Ramos (cell line): ENCODE results near the gene RCAN3.

ENCODE experiments used
- in situ Hi-C: fragments of 300-500 bp; cut with MboI; formaldehyde crosslinking; loops from one replicate; pipeline ENCODE4 v1.14.3; 2022; ENCODE audit warnings: low sequenced_read_pairs; ENCODE audit not compliant: unreplicated experiment

Gene RCAN3

DNA sequence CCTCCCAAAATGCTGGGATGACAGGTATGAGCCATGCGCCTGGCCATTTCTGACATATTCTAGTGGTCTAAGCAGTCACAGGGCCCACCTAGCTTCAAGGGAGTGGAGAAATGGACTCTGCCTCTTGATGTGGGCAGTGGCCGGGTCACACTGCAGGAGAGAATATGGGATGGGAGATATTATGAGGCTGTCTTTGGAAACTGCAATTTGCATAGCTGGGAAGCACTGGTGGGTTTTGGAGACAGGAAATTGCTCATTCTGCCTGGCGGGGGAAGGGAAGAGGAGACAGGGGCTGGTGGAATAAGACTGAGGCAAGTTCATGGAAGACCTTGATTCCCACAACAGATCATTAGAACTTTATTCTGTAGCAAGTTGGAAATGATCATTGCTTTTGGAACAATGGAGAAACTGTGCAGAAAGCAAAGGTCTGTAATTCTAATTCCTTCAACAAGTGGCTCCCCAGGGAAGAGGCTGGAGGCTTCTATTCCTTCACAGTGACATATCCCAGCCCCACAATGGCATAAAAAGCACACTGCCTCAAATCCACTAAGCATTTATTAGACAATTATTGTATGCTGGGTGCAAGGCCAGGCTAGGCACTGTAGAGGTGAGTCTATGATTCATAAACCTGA lies 63.7 kb downstream of the RCAN3 start:
- in situ Hi-C loops: no loop called here

GRCh38 chr1:24567792-24568388 lies 65.3 kb downstream of the RCAN3 start:
- in situ Hi-C loops: no loop called here

- in situ Hi-C loops: no loop called here
These were observed 65.8 kb downstream of the RCAN3 start for GRCh38 chr1:24568475-24568874.

- in situ Hi-C loops: no loop called here
These were observed 67.9 kb downstream of the RCAN3 start for GRCh38 chr1:24570265-24571125.

GRCh38 chr1:24572301-24572700 lies 69.7 kb downstream of the RCAN3 start:
- in situ Hi-C loops: no loop called here

- in situ Hi-C loops: no loop called here
These were observed 73.4 kb downstream of the RCAN3 start for GRCh38 chr1:24575905-24576587.

DNA sequence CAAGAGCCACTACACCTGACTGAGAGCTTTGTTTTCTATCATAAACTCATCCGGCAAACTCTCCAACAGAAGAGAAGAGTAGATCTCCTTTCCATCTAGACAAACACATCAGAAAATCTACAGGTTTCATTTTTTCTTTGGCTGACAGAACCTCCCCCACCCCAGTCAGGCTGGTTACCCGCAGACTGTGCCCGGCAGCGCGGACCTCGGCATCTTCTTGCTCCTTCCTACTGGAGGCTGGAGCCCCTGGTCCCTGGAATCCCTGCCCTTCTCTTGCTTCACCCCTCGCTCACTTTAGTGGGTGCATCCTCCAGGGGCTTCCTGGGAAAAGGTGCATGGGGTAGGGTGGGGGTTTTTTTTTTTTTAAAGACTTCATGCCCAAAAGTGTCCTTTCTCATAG lies 76.2 kb downstream of the RCAN3 start:
- in situ Hi-C loops: no loop called here

GRCh38 chr1:24580756-24581155 lies 78.1 kb downstream of the RCAN3 start:
- in situ Hi-C loops: no loop called here

DNA sequence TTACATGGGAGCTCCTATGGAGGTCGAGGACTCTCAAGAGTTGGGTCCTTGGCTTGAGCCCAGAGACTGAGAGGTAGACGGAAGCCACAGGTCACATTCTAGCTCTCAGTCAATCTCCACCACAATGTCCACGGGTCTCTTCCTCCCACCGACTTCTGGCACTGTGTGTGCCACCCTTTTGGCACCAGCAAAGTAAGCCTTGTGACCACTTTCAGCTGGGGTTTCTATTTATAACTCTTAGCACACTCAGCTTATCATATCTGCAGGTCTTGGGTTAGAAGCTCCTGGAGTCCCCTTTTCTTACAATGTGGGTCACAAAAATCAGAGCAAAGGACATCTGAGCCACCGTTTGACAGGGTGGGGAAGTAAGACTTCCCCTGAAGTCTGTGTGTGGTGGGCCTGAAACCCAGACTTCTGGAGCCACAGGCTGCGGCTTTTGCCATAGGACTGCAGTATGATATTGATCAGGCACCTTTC lies 81.6 kb downstream of the RCAN3 start:
- in situ Hi-C loops: no loop called here

- in situ Hi-C loops: no loop called here
These were observed 83.5 kb downstream of the RCAN3 start for GRCh38 chr1:24586119-24586518.

GRCh38 chr1:24586970-24587820 lies 84.6 kb downstream of the RCAN3 start:
- in situ Hi-C loops: no loop called here

- in situ Hi-C loops: no loop called here
These were observed 85.9 kb downstream of the RCAN3 start for GRCh38 chr1:24588573-24588972.

- in situ Hi-C loops: no loop called here
These were observed 86.6 kb downstream of the RCAN3 start for GRCh38 chr1:24589200-24589599.
